ENCODE measurements around the gene MS4A18. TPM values are rescaled to one million over a fixed set of nuclear protein-coding genes. Genes with fewer than 3 reads are reported as not detected.

The MS4A18 gene
- total and polyA plus RNA-seq, 10 of the 15 experiments (the other 5 are each of a cell fraction or from before 2014, with no cell fraction given), result not detected

- SMC1A ChIA-PET (ENCODE audit: uncharacterized antibody, unreplicated experiment), result interaction anchor here (1.2 kb wide), 1 partner anchor 48 kb away, joined by 3 read pairs; no protein-coding TSS in a partner anchor
- no peaks in the 10 kb centered on the region for H4K20me1 ChIP-seq (ENCODE audit: control insufficient read depth, insufficient read depth)
- no peak for DNase-seq (ENCODE audit: low read depth, low spot score)
- ATAC-seq, result no peak
- POLR2A ChIA-PET, result no interaction called here
- H2AFZ ChIP-seq (ENCODE audit: control insufficient read depth, low read depth, low read length), result no peak overlapping the region
- no peak overlapping the region for H3K9ac ChIP-seq (ENCODE audit: control insufficient read depth, insufficient read depth, low read length)
- in situ Hi-C loops (cut with MboI) (no loop called here), intact Hi-C loops (cut with micrococcal nuclease; ENCODE audit: unreplicated experiment) (no loop called here)
- no peak for FAIRE-seq
- no peak for TF ChIP-seq SMARCA5 (IDR thresholded peaks at IDR 0.05)
- no peak for TF ChIP-seq TARDBP (IDR thresholded peaks at IDR 0.05; ENCODE audit: borderline replicate concordance)
- no peak for TF ChIP-seq BACH1 (IDR thresholded peaks at IDR 0.05; ENCODE audit: borderline replicate concordance)
- no peak for TF ChIP-seq RUNX3 (IDR thresholded peaks at IDR 0.05; ENCODE audit: low read length)
- TF ChIP-seq SP1 (IDR thresholded peaks at IDR 0.05; ENCODE audit: low read depth, low read length), result no peak
- TF ChIP-seq RAD51 (IDR thresholded peaks at IDR 0.05), result no peak
- TF ChIP-seq TCF7 (IDR thresholded peaks at IDR 0.05; ENCODE audit: borderline replicate concordance), result no peak
- no peak for TF ChIP-seq FOXM1 (IDR thresholded peaks at IDR 0.05; ENCODE audit: low read depth, low read length)
- no peak for TF ChIP-seq ZBTB33 (IDR thresholded peaks at IDR 0.05)
- TF ChIP-seq, protein P1, sequence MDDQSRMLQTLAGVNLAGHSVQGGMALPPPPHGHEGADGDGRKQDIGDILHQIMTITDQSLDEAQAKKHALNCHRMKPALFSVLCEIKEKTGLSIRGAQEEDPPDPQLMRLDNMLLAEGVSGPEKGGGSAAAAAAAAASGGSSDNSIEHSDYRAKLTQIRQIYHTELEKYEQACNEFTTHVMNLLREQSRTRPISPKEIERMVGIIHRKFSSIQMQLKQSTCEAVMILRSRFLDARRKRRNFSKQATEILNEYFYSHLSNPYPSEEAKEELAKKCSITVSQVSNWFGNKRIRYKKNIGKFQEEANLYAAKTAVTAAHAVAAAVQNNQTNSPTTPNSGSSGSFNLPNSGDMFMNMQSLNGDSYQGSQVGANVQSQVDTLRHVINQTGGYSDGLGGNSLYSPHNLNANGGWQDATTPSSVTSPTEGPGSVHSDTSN (IDR thresholded peaks at IDR 0.05; ENCODE audit: insufficient replicate concordance, low read depth, low read length), result no peak
- TF ChIP-seq POLR2A (IDR thresholded peaks at IDR 0.05; ENCODE audit: low read depth, low read length), result no peak
- TF ChIP-seq KLF5 (IDR thresholded peaks at IDR 0.05; ENCODE audit: partially characterized antibody), result no peak
- TF ChIP-seq SIN3A (IDR thresholded peaks at IDR 0.05; ENCODE audit: low read depth, low read length), result no peak
- TF ChIP-seq, protein P2, sequence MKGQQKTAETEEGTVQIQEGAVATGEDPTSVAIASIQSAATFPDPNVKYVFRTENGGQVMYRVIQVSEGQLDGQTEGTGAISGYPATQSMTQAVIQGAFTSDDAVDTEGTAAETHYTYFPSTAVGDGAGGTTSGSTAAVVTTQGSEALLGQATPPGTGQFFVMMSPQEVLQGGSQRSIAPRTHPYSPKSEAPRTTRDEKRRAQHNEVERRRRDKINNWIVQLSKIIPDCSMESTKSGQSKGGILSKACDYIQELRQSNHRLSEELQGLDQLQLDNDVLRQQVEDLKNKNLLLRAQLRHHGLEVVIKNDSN (IDR thresholded peaks at IDR 0.05; ENCODE audit: borderline replicate concordance, extremely low read length, insufficient read depth, low read depth, low read length), result no peak
- no peak for TF ChIP-seq SREBF2 (IDR thresholded peaks at IDR 0.05; ENCODE audit: low read length)
- TF ChIP-seq NR2F1 (conservative IDR thresholded peaks at IDR 0.05), result no peak
- TF ChIP-seq MEF2A (IDR thresholded peaks at IDR 0.05; ENCODE audit: insufficient read depth, low read depth, low read length), result no peak
- H3K27ac ChIP-seq (ENCODE audit: control insufficient read depth, insufficient read depth), result no peak overlapping the region
- H3K4me2 ChIP-seq (ENCODE audit: control insufficient read depth, insufficient read depth), result no peak overlapping the region
- RAD21 ChIA-PET (ENCODE audit: unreplicated experiment), result no interaction called here
- H3K9me3 ChIP-seq (replicated peaks; ENCODE audit: control insufficient read depth, insufficient read depth, low read length), result no peaks in the 10 kb centered on the region
- 64% methylated on average over 7 of the region's 7 CpGs for WGBS (ENCODE audit: insufficient coverage, insufficient replicate concordance, low lambda C conversion rate, missing lambda C conversion rate)
- no peaks in the 10 kb centered on the region for H3K36me3 ChIP-seq (ENCODE audit: control insufficient read depth in 2 of 2, insufficient read depth in 2 of 2, low read length in 1 of 2)
- BruUV-seq (replicated peaks), result no TSS peak
- CTCF ChIA-PET, result interaction anchor here (0.7 to 4.2 kb wide), 5 partner anchors 9 to 104 kb away, joined by 3 to 21 read pairs (median 4); no protein-coding TSS in a partner anchor
- peaks cover 7% of the 10 kb centered on the region for H3K4me1 ChIP-seq (ENCODE audit: control insufficient read depth, insufficient read depth, low read length)
- H3K79me2 ChIP-seq (ENCODE audit: control insufficient read depth, insufficient read depth, low read length), result no peaks in the 10 kb centered on the region
- H3K4me3 ChIP-seq, result no peak overlapping the region
- no peaks in the 10 kb centered on the region for H3K27me3 ChIP-seq (replicated peaks in 1 of 2; ENCODE audit: control insufficient read depth in 2 of 2, insufficient read depth in 2 of 2, low read length in 1 of 2)
Measured at GRCh38 chr11:60783911-60784310, 59.4 kb downstream of the MS4A18 start.
